ENCODE results near the gene GLYATL2. TPM values are rescaled to one million over a fixed set of nuclear protein-coding genes. Genes with fewer than 3 reads are reported as not detected.

GLYATL2 gene
- total RNA-seq, 1 donor: 3.3 TPM

DNA sequence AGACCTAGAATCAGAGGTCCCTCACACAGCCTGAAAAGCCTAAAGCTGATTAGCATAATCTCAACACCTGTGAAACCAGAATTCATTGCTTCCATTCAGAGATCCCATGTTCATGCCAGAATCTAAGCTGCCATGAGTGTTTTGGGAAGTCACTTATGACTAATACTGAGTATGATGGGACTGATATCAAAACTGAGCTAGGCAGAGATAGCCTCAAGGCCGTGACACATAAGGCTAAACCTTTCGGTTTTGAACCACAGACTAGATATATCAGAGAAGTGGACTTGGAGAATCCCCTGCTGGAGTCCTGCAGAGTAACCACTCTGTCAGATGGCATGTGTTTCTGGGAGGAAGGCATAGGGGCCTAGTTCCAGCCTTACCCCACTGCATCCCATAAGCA, 23.1 kb upstream of the GLYATL2 start:
- TF ChIP-seq, protein P1, sequence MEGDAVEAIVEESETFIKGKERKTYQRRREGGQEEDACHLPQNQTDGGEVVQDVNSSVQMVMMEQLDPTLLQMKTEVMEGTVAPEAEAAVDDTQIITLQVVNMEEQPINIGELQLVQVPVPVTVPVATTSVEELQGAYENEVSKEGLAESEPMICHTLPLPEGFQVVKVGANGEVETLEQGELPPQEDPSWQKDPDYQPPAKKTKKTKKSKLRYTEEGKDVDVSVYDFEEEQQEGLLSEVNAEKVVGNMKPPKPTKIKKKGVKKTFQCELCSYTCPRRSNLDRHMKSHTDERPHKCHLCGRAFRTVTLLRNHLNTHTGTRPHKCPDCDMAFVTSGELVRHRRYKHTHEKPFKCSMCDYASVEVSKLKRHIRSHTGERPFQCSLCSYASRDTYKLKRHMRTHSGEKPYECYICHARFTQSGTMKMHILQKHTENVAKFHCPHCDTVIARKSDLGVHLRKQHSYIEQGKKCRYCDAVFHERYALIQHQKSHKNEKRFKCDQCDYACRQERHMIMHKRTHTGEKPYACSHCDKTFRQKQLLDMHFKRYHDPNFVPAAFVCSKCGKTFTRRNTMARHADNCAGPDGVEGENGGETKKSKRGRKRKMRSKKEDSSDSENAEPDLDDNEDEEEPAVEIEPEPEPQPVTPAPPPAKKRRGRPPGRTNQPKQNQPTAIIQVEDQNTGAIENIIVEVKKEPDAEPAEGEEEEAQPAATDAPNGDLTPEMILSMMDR (IDR thresholded peaks at IDR 0.05; ENCODE audit: insufficient read depth, low read length): no peak

GRCh38 chr11:58866788-58867187, 22.3 kb upstream of the GLYATL2 start:
- TF ChIP-seq, protein P1 (IDR thresholded peaks at IDR 0.05; ENCODE audit: insufficient read depth, low read length): no peak
- DNase-seq (ENCODE audit: low read depth): peak; percentile 4

More for the DNA sequence above, 23.1 kb upstream of the GLYATL2 start:
- DNase-seq (ENCODE audit: low read depth): no peak
- H3K4me3 ChIP-seq (ENCODE audit: low read depth, low read length): no peak overlapping the region

GRCh38 chr11:58864335-58864734, 19.8 kb upstream of the GLYATL2 start:
- no peak overlapping the region for H3K4me3 ChIP-seq (ENCODE audit: low read depth, low read length)
- TF ChIP-seq, protein P1 (IDR thresholded peaks at IDR 0.05; ENCODE audit: insufficient read depth, low read length): no peak
- DNase-seq (ENCODE audit: low read depth): no peak

More at GRCh38 chr11:58866788-58867187, 22.3 kb upstream of the GLYATL2 start:
- H3K4me3 ChIP-seq (ENCODE audit: low read depth, low read length): no peak overlapping the region

- DNase-seq (ENCODE audit: low read depth): no peak
- TF ChIP-seq, protein P1 (IDR thresholded peaks at IDR 0.05; ENCODE audit: insufficient read depth, low read length): no peak
- H3K4me3 ChIP-seq (ENCODE audit: low read depth, low read length): no peak overlapping the region
These were observed 19.2 kb upstream of the GLYATL2 start for GRCh38 chr11:58863697-58864096.

- no peak for DNase-seq (ENCODE audit: low read depth)
- H3K4me3 ChIP-seq (ENCODE audit: low read depth, low read length): no peak overlapping the region
- TF ChIP-seq, protein P1 (IDR thresholded peaks at IDR 0.05; ENCODE audit: insufficient read depth, low read length): no peak
These were observed 17.0 kb upstream of the GLYATL2 start for GRCh38 chr11:58861533-58861932.

- DNase-seq (ENCODE audit: low read depth): no peak
- H3K4me3 ChIP-seq (ENCODE audit: low read depth, low read length): no peak overlapping the region
- TF ChIP-seq, protein P1 (IDR thresholded peaks at IDR 0.05; ENCODE audit: insufficient read depth, low read length): no peak
These were observed 12.3 kb upstream of the GLYATL2 start for GRCh38 chr11:58856806-58857205.

GRCh38 chr11:58845386-58845785, 882 bp upstream of the GLYATL2 start:
- TF ChIP-seq, protein P1 (IDR thresholded peaks at IDR 0.05; ENCODE audit: insufficient read depth, low read length): no peak
- DNase-seq (ENCODE audit: low read depth): no peak
- H3K4me3 ChIP-seq (ENCODE audit: low read depth, low read length): no peak overlapping the region
